Transverse colon (tissue), 3 donors: ENCODE results near the gene KCNRG.

ENCODE experiments used
- POLR2A ChIP-seq: fragments of 450-650 bp; IDR thresholded peaks from one replicate; pipeline ENCODE4 v1.6.1; 2016; ENCODE audit warnings: antibody characterized with exemption, mild to moderate bottlenecking, moderate library complexity
- TF ChIP-seq, protein P1 (sequence below), 5 experiments: fragments of 200-600 bp in 3 of 5; fragments of 450-650 bp in 2 of 5; sonication (generic) in 3 of 5; IDR thresholded peaks; 1 replicate in 2 of 5; 2 replicates in 3 of 5; pipeline ENCODE4 v1.5.1; 2016 to 2017; ENCODE audit warnings: antibody characterized with exemption in 5 of 5, inconsistent platforms in 3 of 5, mild to moderate bottlenecking in 2 of 5, moderate library complexity in 1 of 5

- TF ChIP-seq, protein P1, sequence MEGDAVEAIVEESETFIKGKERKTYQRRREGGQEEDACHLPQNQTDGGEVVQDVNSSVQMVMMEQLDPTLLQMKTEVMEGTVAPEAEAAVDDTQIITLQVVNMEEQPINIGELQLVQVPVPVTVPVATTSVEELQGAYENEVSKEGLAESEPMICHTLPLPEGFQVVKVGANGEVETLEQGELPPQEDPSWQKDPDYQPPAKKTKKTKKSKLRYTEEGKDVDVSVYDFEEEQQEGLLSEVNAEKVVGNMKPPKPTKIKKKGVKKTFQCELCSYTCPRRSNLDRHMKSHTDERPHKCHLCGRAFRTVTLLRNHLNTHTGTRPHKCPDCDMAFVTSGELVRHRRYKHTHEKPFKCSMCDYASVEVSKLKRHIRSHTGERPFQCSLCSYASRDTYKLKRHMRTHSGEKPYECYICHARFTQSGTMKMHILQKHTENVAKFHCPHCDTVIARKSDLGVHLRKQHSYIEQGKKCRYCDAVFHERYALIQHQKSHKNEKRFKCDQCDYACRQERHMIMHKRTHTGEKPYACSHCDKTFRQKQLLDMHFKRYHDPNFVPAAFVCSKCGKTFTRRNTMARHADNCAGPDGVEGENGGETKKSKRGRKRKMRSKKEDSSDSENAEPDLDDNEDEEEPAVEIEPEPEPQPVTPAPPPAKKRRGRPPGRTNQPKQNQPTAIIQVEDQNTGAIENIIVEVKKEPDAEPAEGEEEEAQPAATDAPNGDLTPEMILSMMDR (IDR thresholded peaks at IDR 0.05) = no peak
- TF ChIP-seq POLR2A = no peak
Measured at GRCh38 chr13:50065712-50066111, 50.5 kb downstream of the KCNRG start.
